GM23248 (cell line): ENCODE measurements around the gene SHC2. TPM values are rescaled to one million over a fixed set of nuclear protein-coding genes. Genes with fewer than 3 reads are reported as not detected.
A peak's percentile ranks its signal among the peaks of the same experiment; 100 is the strongest.

Source experiments
- DNase-seq: peaks from one replicate; pipeline ENCODE4 v3.0.0-alpha.2; 2015
- H2AFZ ChIP-seq: fragments of 200-600 bp; sonication (generic); 2 replicates; pipeline ENCODE4 v1.6.1; 2016; ENCODE audit warnings: antibody characterized with exemption
- H3F3A ChIP-seq: fragments of 200-600 bp; sonication (generic); 2 replicates; pipeline ENCODE4 v1.6.1; 2016; ENCODE audit warnings: mild to moderate bottlenecking, antibody characterized with exemption, mixed run types; ENCODE audit not compliant: insufficient read depth
- H3K27ac ChIP-seq: fragments of 200-600 bp; sonication (generic); 2 replicates; pipeline ENCODE4 v1.5.1; 2016; ENCODE audit warnings: mild to moderate bottlenecking
- H3K27me3 ChIP-seq: fragments of 200-600 bp; sonication (generic); replicated peaks from 2 replicates; pipeline ENCODE4 v1.6.1; 2016; ENCODE audit warnings: mild to moderate bottlenecking; ENCODE audit not compliant: insufficient read depth
- H3K36me3 ChIP-seq: fragments of 200-600 bp; sonication (generic); 2 replicates; pipeline ENCODE4 v1.6.1; 2016; ENCODE audit warnings: low read depth, mild to moderate bottlenecking
- H3K4me1 ChIP-seq: fragments of 200-600 bp; sonication (generic); 2 replicates; pipeline ENCODE4 v1.6.1; 2016; ENCODE audit warnings: mild to moderate bottlenecking; ENCODE audit not compliant: insufficient read depth
- H3K4me2 ChIP-seq: fragments of 200-600 bp; sonication (generic); one replicate; pipeline ENCODE4 v1.6.1; 2016; ENCODE audit warnings: mild to moderate bottlenecking; ENCODE audit not compliant: unreplicated experiment
- H3K4me3 ChIP-seq: fragments of 200-600 bp; sonication (generic); 2 replicates; pipeline ENCODE4 v1.5.1; 2016; ENCODE audit warnings: mild to moderate bottlenecking
- H3K79me2 ChIP-seq: fragments of 200-600 bp; sonication (generic); 2 replicates; pipeline ENCODE4 v1.6.1; 2016; ENCODE audit warnings: mild to moderate bottlenecking; ENCODE audit not compliant: insufficient read depth
- H3K9ac ChIP-seq: fragments of 200-600 bp; sonication (generic); 2 replicates; pipeline ENCODE4 v1.6.1; 2016; ENCODE audit warnings: mild to moderate bottlenecking
- H3K9me2 ChIP-seq: fragments of 200-600 bp; sonication (generic); 2 replicates; pipeline ENCODE4 v1.6.1; 2016; ENCODE audit warnings: mixed run types, mild to moderate bottlenecking, moderate library complexity; ENCODE audit not compliant: insufficient read depth
- H3K9me3 ChIP-seq: fragments of 200-600 bp; sonication (generic); one replicate; pipeline ENCODE4 v1.6.1; 2017; ENCODE audit warnings: low read depth
- H4K20me1 ChIP-seq: fragments of 200-600 bp; sonication (generic); 2 replicates; pipeline ENCODE4 v1.6.0; 2016; ENCODE audit not compliant: insufficient read depth
- EZH2 ChIP-seq: fragments of 200-600 bp; sonication (generic); IDR thresholded peaks from 2 replicates; pipeline ENCODE4 v1.6.1; 2018; ENCODE audit warnings: antibody characterized with exemption, mild to moderate bottlenecking; ENCODE audit not compliant: insufficient read depth, poor library complexity, severe bottlenecking
- EZH2phosphoT487 ChIP-seq: fragments of 200-600 bp; sonication (generic); IDR thresholded peaks from 2 replicates; pipeline ENCODE4 v1.6.1; 2018; ENCODE audit warnings: antibody characterized with exemption, moderate library complexity, mild to moderate bottlenecking, low read depth; ENCODE audit not compliant: insufficient read depth
- WGBS, 2 experiments: methylation state at CpG; one replicate each; pipeline ENCODE4 v1.1.6; 2015 to 2017; ENCODE audit warnings: low lambda C conversion rate in 2 of 2, low coverage in 1 of 2; ENCODE audit errors: missing lambda C conversion rate in 2 of 2; 5-methylcytosine and 5-hydroxymethylcytosine counted together
- in situ Hi-C: fragments of 300-500 bp; cut with MboI; formaldehyde crosslinking; loops from 2 replicates; pipeline ENCODE4 v1.15.0; 2020
- polyA plus RNA-seq: library from polyadenylated mRNA; unstranded; fragments of >200 nt; fragmentation: Nextera tagmentation; extraction: Ambion mirVana; gene quantifications from 2 replicates; pipeline ENCODE4 v1.2.1, GENCODE V29; 2016
- total RNA-seq: library from RNA; depleted of rRNA; stranded (reverse); fragments of >200 nt; shearing (Covaris generic); gene quantifications from 2 replicates; pipeline ENCODE4 v1.2.3, GENCODE V29; 2014

SHC2 gene
- total and polyA plus RNA-seq, 2 experiments from 2014 or later, result not detected

GRCh38 chr19:472005-472858 is 11.4 kb upstream of the SHC2 start:
- H4K20me1 ChIP-seq, result no peaks in the 10 kb centered on the region
- 65 to 69% methylated on average over 15 to 23 of the region's 23 CpGs for WGBS, 2 experiments
- no peaks in the 10 kb centered on the region for H3F3A ChIP-seq
- H3K9me3 ChIP-seq, result no peaks in the 10 kb centered on the region
- in situ Hi-C loops, result no loop called here
- H3K9ac ChIP-seq, result no peak overlapping the region
- no peak overlapping the region for H3K4me3 ChIP-seq
- H3K9me2 ChIP-seq, result no peaks in the 10 kb centered on the region
- H3K4me2 ChIP-seq, result no peak overlapping the region
- no peak overlapping the region for H2AFZ ChIP-seq
- peak; percentile 42 for DNase-seq
- no peaks in the 10 kb centered on the region for H3K4me1 ChIP-seq
- no peaks in the 10 kb centered on the region for H3K27me3 ChIP-seq
- H3K27ac ChIP-seq, result no peak overlapping the region
- H3K36me3 ChIP-seq, result no peaks in the 10 kb centered on the region
- H3K79me2 ChIP-seq, result no peaks in the 10 kb centered on the region
- TF ChIP-seq EZH2, result no peak
- TF ChIP-seq EZH2phosphoT487, result no peak

GRCh38 chr19:470701-471100 is 9.9 kb upstream of the SHC2 start:
- H3K9me2 ChIP-seq, result no peaks in the 10 kb centered on the region
- WGBS, 2 experiments, result 80 to 83% methylated on average over 14 to 20 of the region's 20 CpGs
- H2AFZ ChIP-seq, result no peak overlapping the region
- no peak for TF ChIP-seq EZH2
- no peak for TF ChIP-seq EZH2phosphoT487
- H3K4me3 ChIP-seq, result no peak overlapping the region
- H3K79me2 ChIP-seq, result no peaks in the 10 kb centered on the region
- no peak overlapping the region for H3K4me2 ChIP-seq
- no peaks in the 10 kb centered on the region for H3K36me3 ChIP-seq
- in situ Hi-C loops, result no loop called here
- no peaks in the 10 kb centered on the region for H4K20me1 ChIP-seq
- DNase-seq, result no peak
- H3F3A ChIP-seq, result no peaks in the 10 kb centered on the region
- H3K4me1 ChIP-seq, result no peaks in the 10 kb centered on the region
- H3K27ac ChIP-seq, result no peak overlapping the region
- H3K27me3 ChIP-seq, result no peaks in the 10 kb centered on the region
- H3K9me3 ChIP-seq, result no peaks in the 10 kb centered on the region
- no peak overlapping the region for H3K9ac ChIP-seq

- in situ Hi-C loops, result no loop called here
- 62 to 66% methylated on average over 7 of the region's 7 CpGs for WGBS, 2 experiments
Observed at GRCh38 chr19:469833-470232, 9.0 kb upstream of the SHC2 start.

GRCh38 chr19:468587-469256 is 7.9 kb upstream of the SHC2 start:
- no peak overlapping the region for H3K9ac ChIP-seq
- no peaks in the 10 kb centered on the region for H4K20me1 ChIP-seq
- 74 to 77% methylated on average over 18 to 22 of the region's 27 CpGs for WGBS, 2 experiments

More at GRCh38 chr19:469833-470232, 9.0 kb upstream of the SHC2 start:
- H3K9ac ChIP-seq, result no peak overlapping the region
- H3K79me2 ChIP-seq, result no peaks in the 10 kb centered on the region
- H3F3A ChIP-seq, result no peaks in the 10 kb centered on the region
- H3K36me3 ChIP-seq, result no peaks in the 10 kb centered on the region
- no peaks in the 10 kb centered on the region for H3K27me3 ChIP-seq
- TF ChIP-seq EZH2phosphoT487, result no peak
- TF ChIP-seq EZH2, result no peak
- no peaks in the 10 kb centered on the region for H3K4me1 ChIP-seq
- H3K4me2 ChIP-seq, result no peak overlapping the region
- H3K9me3 ChIP-seq, result no peaks in the 10 kb centered on the region
- no peak overlapping the region for H3K4me3 ChIP-seq
- H2AFZ ChIP-seq, result no peak overlapping the region
- H3K27ac ChIP-seq, result no peak overlapping the region
- H3K9me2 ChIP-seq, result no peaks in the 10 kb centered on the region
- H4K20me1 ChIP-seq, result no peaks in the 10 kb centered on the region
- no peak for DNase-seq

More at GRCh38 chr19:468587-469256, 7.9 kb upstream of the SHC2 start:
- Histone ChIP-seq H3K27me3 (no peaks in the 10 kb centered on the region), H3K4me1 (no peaks in the 10 kb centered on the region), H3K9me3 (no peaks in the 10 kb centered on the region), H3K79me2 (no peaks in the 10 kb centered on the region), H3K27ac (no peak overlapping the region), H2AFZ (no peak overlapping the region), H3K36me3 (no peaks in the 10 kb centered on the region), H3F3A (no peaks in the 10 kb centered on the region), H3K4me3 (no peak overlapping the region), H3K9me2 (no peaks in the 10 kb centered on the region), H3K4me2 (no peak overlapping the region)
- in situ Hi-C loops, result no loop called here
- no peak for DNase-seq
- no peak for TF ChIP-seq EZH2phosphoT487
- no peak for TF ChIP-seq EZH2
